HG03095 (cell line): Measurements from ENCODE around the gene ANKRA2.

Experiments used
- ATAC-seq: cut with Tn5 transposase; IDR thresholded peaks from one replicate; pipeline ENCODE4 v1.9.1; 2021; ENCODE audit warnings: moderate library complexity; ENCODE audit not compliant: unreplicated experiment

ANKRA2 gene, protein sequence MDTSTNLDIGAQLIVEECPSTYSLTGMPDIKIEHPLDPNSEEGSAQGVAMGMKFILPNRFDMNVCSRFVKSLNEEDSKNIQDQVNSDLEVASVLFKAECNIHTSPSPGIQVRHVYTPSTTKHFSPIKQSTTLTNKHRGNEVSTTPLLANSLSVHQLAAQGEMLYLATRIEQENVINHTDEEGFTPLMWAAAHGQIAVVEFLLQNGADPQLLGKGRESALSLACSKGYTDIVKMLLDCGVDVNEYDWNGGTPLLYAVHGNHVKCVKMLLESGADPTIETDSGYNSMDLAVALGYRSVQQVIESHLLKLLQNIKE

GRCh38 chr5:73565139-73565968, at the start of gene ANKRA2, which contains the start of gene UTP15:
Gene ANKRA2 (minus strand): TSS chr5:73565639. CDS start chr5:73562881, 2,758 bp downstream.
Gene UTP15 (plus strand): TSS chr5:73565743. CDS start chr5:73567345, 1,602 bp downstream.
- ATAC-seq = peak; percentile 93

- ATAC-seq = no peak
These were observed 49.6 kb upstream of the ANKRA2 start for GRCh38 chr5:73615085-73615484.

DNA sequence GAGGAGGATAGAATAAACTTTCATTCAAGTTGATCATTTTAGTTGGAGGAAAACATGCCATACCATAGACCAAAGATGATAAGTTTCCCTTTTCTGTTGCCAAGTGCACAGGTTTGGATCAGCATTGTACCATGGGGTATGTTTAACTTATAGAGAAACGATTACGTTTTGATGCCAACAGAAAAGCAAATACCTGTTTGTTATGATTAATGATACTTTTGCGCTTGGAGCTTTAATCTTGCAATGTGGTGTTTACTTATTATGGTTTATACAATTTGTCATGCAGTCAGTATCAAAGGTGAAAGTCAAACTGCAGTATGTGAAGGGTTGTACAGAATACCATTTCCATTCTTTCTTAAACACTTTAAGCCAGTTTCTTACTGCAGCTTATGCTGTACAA, 47.4 kb upstream of the ANKRA2 start:
- ATAC-seq = no peak

GRCh38 chr5:73607228-73607627, 41.8 kb upstream of the ANKRA2 start:
- no peak for ATAC-seq

- no peak for ATAC-seq
These were observed 40.8 kb upstream of the ANKRA2 start for GRCh38 chr5:73606206-73606753.

GRCh38 chr5:73605223-73606087, 40.0 kb upstream of the ANKRA2 start:
- no peak for ATAC-seq

- no peak for ATAC-seq
These were observed 38.6 kb upstream of the ANKRA2 start for GRCh38 chr5:73603998-73604397.

- no peak for ATAC-seq
These were observed 33.9 kb upstream of the ANKRA2 start for GRCh38 chr5:73599380-73599779.

DNA sequence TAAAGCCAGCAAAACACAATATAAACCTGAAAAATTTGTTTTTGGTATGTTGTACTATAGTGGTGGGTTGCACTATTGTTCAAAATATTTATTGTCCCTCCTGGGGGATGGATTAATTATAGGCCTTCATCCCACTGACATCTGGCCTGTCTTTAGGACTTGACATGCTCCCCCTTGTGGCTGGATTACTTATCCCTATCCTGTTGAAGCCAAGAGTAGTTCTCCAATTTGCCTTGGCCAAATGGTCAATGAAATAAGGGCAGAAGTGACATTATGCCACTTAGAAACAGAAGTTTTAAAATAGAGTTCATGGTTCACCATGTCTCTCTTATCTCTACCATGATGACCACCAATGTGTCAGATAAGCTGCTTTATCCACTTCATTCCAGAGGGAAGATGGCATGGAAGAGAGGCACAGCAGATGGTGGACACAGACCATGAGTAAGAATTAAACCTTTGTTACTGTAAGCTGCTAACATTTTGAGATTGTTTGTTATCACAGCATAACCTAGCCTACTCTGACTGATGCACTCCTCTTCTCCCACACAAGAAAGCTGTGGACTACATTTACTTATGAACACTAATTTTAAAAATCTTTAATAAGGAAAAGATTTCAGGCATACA, 31.4 kb upstream of the ANKRA2 start:
- ATAC-seq = no peak

- no peak for ATAC-seq
These were observed 27.1 kb upstream of the ANKRA2 start for GRCh38 chr5:73592551-73592950.

DNA sequence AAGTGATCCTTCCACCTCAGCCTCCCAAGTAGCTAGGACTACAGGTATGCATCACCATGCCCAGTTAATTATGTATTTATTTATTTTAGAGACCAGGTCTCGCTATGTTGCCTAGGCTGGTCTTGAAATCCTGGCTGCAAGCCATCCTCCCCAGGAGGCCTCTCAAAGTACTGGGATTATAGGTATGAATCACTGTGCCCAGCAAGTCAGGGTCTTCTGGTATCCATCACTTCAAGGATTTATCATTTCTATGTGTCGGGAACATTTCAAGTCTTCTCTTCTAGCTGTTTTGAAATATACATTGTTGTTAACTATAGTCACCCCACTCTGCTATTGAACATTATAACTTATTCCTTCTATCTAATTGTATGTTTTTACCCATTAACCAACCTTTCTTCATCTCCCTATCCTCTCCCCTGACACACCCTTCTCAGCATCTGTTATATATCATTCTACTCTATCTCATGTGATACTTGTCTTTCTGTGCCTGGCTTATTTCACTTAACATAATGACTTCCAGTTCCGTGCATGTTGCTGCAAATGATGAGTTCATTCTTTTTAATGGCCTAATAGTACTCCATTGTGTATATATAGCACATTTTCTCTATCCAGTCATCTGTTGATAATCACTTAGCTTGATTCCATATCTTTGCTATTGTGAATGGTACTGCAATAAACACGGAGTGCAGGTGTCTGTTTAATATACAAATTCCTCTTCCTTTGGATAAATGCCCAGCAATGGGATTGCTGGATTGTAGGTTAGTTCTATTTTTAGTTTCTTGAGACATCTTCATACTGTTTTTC, 26.5 kb upstream of the ANKRA2 start:
- ATAC-seq = no peak

DNA sequence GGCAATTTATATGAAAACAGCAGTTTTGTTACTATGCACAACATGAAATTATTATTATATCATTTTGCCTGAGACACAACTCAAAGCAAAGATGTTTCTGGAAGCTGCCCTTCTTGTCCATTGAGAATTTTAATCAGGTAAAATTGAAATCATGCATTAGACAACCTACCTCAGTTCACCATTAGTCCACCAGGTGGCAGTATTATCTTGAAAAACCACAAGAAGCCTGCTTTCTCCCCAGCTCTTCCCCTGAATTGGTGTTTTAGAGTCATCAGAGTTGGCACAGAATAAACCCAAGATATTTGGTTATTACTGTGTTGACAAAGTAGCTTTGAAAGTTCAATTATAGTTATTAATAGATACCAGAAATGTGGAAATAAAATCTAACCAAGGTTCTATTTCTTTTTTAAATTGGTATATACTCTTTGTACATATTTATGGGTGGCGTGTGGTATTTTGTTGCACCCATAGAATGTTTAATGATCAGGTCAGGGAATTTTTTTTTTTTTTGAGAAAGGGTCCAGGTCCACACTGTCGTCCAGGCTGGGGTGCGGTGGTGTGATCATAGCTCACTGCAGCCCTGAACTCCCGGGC, 25.8 kb upstream of the ANKRA2 start:
- no peak for ATAC-seq

- peak; percentile 70 for ATAC-seq
These were observed 22.5 kb upstream of the ANKRA2 start for GRCh38 chr5:73587923-73588322.

DNA sequence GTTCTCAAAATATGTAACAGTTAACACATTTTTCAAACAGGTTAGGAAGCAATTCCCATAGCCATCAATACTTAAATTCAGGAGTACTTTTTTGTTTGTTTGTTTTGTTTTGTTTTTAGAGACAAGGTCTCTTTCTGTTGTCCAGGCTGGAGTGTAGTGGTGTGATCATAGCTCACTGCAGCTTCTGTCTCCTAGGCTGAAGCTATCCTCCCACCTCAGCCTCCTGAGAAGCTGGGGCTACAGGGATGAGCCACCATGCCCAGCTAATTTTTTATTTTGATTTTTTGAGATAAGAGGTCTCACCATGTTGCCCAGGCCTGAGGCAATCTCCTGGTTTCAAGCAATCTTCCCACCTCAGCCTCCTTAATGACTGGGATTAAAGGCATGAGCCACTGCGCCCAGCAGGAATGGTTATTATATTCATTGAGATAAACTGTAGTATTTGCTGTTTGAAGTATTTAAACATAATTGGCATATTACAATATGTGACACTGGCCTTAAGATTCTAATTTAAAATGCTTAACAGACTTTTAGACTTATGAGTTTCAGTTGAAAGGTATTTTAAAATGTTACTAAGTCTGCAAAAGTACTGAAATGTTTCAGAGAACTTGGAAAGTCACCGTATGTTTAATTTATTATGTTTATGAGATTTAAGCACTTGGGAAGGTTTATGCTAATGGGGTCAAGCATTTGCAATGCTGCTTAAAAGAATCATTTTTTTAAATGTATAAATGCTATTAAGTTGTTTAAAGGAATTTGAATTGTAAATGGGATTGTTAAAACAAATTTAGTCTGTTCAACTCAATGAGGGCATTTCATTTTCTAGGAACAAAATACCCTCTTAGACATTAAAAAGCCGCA, 17.1 kb upstream of the ANKRA2 start:
- ATAC-seq = no peak

DNA sequence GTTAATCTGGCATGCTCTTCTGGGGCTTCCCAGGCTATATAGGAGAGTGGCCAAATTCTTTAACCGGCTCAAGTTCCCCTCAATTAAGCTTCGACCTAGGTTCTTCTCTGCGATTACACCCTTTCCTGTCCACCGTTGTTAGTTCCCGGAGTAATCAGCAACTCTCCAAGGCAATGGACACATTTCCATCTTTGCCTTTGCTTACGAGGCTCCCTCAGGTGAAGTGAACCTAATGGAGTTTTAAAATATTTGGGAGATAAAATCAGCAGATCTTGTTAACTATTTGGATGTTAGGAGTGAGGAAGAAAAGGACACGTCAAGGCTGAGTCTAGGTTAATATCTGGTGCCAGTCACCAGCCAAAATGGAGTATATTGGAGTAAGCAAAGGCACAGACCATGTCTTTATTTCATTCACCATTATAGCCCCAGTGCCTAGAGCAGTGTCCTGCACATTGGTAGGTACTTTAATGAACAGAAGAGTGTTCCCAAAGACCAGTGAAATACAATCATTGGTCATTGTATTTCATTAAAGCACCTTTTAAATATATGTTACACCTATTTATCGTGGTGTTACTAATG, 619 bp upstream of the ANKRA2 start:
- no peak for ATAC-seq

DNA sequence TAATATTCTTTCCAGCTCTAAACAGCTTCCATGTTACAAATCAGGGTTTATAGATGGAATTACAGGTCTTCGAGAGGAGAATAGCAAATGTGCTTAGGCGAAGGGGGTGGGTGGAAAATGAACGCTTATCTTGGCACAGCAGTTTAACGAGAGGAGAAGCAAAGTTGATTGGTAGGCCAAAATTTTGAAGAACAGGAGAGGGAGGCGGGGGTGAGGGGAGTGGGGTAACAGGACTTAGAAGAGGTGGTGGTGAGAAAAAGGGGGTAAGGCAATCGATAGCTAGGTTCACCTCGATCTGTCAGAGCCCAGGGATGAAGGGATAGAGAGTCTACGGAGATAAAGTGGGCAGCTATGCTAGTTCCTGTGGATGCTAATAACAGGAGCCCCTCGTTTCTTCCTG, 764 bp downstream of the ANKRA2 start:
- no peak for ATAC-seq

GRCh38 chr5:73564018-73564417, 1.4 kb downstream of the ANKRA2 start:
- ATAC-seq = no peak

DNA sequence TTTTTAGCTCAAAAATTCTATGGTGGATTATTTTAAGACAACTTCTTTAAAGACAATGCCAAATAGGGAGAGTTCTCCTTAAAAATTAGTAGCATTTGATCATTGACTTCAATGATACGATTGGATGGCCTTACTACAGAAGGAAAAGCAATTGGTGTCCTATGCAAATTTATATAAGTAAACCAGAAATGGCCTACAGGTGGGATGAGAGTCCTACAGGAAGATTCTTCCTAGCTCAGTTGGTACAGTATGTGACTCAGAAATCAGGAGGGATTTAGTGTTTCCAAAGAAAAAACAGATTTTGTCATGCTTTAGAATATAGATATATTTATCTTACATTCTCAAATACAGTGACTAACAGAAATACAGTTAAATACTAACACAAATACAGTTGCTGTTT, 6.5 kb downstream of the ANKRA2 start:
- ATAC-seq = no peak
